Activated CD8-positive, alpha-beta memory T cell treated with anti-CD3 and anti-CD28 coated beads for 1 hour (primary cell): Measurements from ENCODE around the gene KLK1.
"Not testable (repeated sequence)": the region's sequence is repeated elsewhere in the genome, so short reads cannot be mapped to it uniquely, and the experiment has no call there.

ENCODE experiments used
- DNase-seq, 2 donors: peaks; one replicate each; pipeline ENCODE4 v3.0.0-alpha.2; 2020; ENCODE audit warnings: low read depth in 1 of 2; ENCODE audit errors: extremely low read depth in 1 of 2

Gene KLK1

DNA sequence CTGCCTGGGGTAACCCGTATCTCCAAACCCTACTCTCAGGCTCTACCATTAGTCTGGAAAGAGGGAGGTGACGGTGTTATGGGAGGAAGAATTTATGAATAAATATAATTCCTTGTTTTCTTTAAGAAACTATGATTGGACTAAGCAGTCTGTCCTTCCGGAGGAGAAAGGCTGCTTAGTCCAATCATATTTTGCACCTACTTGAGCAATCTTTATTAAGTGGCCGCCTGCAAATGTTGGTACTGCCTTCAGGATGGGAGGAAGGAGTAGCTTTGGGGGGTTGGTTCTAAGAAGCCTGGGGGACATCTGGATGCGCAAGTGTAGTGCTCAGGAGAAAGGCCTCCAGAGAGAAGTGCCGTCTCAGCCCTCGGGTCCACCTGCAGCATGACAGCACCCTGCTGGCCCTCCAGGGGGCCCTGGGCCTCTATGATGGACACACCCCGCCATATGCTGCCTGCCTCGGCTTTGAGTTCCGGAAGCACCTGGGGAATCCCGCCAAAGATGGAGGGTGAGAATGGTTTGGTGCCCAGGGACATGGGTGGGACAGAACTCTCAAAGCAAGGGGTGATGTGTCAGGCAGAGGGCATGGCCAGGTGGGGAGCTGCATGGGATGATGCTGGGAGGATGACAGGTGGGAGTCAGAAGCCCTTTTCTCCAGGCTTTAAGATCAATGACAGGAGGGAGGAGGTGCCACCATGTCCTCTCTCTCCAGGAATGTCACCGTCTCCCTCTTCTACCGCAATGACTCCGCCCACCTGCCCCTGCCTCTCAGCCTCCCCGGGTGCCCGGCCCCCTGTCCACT, 29.3 kb downstream of the KLK1 start:
- no peak for DNase-seq

DNA sequence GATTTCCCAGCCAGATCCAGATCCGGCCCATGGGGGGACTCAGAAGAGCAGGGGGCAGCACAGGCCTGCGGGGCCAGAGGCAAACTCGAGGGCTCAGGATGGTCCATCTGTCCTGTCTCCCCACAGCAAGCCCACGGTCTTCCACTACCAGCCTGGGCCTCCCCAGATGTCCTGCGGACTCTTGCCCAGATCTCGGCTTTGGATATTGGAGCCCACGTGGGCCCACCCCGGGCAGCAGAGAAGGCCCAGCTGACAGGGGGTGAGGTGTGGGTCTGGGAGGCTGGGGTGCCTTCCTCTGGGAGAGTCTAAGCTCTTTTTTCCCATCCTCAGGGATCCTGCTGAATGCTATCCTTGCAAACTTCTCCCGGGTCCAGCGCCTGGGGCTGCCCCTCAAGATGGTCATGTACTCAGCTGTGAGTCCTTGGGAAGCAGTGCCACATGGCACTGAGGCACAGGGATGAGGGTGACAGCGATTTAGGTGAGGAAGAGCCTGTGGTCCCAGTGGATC, 30.0 kb downstream of the KLK1 start:
- DNase-seq = no peak

DNA sequence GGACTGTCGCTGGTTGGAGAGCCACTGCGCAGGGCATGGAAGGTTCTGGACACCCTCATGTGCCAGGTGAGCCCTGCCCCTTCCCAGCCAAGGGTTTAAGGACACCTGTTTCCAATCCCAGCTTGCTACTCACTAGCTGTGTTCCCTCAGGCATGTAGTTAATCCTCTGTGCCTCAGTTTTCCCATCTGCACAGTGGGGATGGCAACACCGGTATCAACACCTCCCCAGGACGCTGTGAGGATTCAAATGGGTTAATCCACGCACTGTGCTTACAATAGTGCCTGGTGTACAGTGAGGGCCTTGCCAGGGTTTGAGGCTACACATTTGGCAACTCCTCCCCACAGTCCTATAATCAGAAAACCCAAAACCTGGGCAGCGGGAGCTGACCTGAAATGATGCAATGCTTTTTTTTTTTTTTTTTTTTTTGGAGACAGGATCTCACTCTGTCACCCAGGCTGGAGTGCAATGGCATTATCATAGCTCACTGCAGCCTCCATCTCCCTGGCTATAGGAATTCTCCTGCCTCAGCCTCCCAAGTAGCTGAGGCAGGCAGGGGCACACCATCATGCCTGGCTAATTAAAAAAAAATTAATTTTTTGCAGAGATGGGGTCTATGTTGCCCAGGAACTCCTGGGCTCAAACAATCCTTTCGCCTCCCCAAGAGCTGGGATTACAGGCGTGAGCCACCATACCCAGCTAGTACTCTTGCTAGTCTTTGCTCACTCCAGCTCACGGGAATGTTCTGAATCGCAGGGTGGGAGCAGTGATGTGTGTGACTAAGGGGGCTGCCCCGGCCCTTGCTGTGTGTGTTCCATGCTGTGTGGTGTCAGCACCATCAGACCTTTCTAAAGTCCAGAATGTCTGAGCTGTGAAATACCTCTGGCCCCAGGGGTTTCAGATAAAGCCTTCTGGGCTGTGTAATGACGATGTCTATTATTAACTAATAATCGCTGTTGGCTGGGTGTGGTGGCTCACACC, 31.0 kb downstream of the KLK1 start:
- DNase-seq = no peak

DNA sequence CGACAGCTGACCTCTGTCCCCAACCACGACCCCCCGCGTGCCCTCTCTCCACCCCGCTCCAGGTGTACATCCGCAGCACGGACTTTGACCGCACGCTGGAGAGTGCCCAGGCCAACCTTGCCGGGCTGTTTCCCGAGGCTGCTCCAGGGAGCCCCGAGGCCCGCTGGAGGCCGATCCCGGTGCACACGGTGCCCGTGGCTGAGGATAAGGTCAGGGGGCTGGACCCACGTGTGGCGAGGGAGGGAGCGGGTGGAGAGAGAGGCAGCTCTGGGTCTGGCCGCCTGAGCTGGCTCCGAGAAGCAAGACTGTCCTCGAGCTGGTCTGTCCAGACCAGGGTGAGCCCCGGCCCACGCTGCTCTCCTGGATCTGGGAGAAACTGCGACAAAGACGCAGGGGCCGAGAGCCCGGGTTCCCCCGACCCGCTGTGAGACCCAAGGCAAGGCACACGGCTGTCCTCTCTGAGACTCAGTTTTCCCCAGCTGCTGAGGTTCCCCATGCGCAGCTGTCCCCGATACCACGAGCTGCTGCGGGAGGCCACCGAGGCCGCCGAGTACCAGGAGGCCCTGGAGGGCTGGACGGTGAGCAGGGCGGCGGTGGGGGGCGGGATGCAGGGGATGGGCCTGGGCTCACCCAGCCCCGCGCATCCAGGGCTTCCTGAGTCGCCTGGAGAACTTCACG, 31.9 kb downstream of the KLK1 start:
- no peak for DNase-seq

DNA sequence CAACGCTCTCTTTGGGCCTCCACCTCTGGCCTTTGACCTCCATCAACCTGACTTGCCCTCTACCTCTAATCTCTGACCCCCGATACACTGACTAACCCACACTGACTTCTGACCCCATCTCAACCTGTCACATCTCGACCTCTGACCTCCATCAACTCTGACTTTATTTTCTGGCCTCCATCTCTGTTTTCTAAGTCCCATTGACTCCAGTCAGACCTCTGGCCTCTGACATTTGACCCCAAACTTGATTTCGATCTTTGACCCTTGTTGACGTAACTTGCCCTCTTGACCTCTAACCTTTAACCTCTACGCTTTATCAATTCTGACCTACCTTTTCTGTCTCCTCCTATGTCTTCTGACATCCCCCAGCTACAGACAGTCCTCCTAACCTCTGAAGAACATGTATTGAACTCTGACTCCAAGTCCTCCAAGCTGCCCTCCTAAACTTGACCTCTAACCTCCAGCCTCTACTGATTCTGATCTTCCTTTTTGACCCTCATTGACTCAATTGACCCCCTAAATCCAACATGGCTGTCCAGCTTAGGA, 32.6 kb downstream of the KLK1 start:
- DNase-seq = no peak

DNA sequence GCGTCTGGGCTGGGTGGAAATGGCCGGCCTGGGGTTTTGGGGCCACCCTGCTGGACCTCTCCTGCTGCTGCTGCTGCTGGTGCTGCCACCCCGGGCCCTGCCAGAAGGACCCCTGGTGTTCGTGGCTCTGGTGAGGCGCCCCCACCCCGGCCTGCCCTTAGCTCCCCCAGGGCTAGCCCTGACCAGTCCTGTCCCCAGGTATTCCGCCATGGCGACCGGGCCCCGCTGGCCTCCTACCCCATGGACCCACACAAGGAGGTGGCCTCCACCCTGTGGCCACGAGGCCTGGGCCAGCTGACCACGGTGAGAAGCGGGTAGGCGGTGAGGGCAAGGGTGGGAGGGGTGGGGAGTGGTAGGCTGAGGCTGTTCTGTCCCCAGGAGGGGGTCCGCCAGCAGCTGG, 33.2 kb downstream of the KLK1 start, which contains the start of gene ACP4:
Gene ACP4 (plus strand): TSS at position 20 of the 400 bp plus-strand sequence. CDS start 0 bp downstream, at position 20.
- DNase-seq = no peak

DNA sequence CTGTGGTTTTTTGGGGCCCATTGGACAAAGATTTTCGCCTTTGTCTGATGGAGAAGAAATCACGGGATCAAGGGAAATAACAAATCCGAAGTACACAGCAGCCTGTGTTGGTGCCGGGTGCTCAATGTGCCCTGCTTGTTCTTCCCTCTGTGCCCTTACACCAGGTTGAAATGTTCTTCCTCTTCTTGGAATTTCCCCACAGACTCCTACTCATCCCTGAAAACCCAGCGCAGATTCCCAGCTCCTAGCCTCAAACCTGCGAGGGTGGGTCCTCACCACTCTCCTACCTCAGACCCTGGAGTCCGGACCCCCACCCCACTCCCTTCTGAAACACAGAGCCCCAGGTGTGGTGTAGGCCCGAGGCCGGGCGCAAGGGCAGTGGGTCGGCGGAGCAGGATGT, 38.3 kb downstream of the KLK1 start:
- DNase-seq = no peak

DNA sequence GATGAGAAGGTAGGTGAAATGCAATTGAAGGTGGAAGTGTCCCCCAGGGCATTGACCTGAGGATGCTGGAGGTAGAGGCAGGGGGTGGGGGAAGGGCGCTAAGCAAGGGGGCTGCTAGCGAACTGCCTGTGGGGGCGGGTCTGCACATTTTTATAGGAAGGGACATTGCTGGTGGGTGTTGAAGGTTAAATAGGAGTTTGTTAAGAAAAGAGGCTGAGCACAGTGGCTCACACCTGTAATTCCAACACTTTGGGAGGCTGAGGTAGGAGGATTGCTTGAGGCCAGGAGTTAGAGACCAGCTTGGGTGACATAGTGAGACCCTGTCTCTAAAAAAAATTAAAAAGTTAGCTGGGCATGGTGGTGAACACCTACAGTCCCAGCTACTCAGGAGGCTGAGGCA, 38.9 kb downstream of the KLK1 start:
- DNase-seq = no peak

DNA sequence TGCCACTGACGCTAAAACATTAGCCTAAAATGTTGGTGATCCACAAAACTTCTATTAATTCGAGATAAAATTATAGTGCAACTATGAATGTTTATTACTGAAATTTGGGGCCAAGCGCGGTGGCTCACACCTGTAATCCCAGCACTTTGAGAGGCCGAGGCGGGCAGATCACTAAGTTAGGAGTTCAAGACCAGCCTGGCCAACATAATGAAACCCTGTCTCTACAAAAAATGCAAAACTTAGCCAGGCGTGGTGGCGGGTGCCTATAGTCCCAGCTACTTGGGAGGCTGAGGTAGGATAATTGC, 39.8 kb downstream of the KLK1 start:
- DNase-seq = not testable (repeated sequence)

DNA sequence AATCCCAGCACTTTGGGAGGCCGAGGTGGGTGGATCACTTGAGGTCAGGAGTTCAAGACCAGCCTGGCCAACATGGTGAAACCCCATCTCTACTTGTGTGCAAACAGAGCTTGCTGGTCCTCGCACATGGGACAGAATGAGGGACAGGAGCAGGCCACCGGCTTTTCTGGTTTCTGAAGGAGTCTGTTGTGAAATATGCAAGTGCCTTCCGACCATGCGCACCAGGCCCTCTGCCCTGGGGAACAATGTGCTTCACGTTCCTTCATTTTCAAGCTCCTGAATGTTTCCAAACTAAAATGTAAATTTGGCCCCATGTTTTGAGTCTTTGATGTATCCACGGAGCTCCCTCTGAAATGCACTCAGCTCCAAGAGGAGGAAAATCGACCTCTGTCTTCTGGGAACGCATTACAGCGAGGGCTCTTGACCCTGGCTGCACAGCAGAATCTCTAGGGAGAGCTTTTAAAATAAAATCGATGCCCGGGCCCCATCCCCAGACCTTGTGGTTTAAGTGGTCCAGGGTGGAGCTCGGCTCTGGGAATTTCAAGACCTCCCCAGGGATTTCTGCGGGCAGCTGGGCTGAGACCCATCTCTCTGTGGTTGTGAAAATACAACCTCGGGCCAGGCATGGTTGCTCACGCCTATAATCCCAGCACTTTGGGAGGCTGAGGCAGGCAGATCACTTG, 42.7 kb downstream of the KLK1 start:
- DNase-seq = no peak

DNA sequence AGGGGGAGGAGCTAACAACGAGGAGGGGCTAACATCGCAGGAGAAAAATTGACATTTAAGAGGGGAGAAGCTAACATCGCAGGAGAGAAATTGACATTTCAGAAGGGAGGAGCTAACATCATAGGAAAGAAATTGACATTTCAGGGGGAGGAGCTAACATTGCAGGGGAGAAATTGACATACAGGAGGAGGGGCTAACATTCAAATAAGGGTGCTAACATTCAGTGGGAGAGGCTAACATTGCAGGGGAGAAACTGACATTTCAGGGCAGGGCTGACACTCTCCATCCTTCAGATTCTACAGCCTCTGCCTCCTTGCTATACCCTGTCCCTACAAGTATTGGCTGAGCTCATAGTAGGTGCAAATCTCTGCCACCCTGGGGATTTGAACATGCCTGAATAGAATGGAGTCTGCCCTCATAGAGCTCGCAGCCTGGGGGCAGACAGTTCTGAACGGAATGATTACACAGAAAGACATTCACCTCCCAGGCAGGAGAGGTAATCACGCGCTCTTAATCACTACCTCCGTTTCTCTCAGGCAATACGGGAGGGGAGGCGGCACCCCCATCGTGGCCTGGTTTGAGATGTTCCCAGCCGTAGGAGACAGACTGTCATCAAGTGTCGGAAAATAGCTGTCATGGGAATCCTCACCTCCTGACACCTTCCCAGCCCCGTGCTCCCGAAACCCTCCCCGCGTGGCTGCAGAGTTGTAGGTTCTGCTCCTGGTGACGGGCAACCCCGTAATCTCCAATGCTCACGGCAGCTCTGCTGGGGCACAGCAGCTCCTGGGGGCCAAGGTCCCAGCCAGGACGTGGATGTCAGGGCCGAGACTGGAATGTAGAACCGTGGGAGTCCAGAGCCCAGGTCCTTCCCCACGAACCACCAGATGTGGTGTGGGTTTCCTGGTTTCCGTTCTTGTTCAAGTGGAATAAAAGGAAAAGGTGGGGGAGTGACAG, 43.8 kb downstream of the KLK1 start:
- DNase-seq = no peak

DNA sequence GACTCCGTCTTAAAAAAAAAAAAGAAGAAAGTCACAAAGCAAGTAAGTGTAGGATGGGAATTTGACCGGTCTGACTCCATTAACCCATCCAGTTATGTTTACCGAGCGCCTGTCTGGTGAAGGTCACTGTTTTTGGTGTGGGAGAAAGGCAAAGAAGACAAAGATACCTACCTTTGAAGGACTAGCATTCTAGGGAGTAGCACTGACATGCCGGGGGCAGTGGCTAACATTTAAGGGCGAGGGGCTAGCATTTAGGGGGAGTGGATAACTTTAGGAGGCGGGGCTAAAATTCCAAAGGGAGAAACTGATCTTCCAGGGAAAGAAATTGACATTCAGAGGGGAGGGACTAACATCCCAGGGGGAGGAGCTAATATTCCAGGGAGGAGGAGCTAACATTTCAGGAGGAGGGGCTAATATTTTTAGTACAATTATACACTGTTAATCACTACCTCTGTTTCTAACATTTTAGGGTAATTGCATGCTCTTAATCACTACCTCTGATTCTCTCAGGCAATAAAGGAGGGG, 44.6 kb downstream of the KLK1 start:
- no peak for DNase-seq

DNA sequence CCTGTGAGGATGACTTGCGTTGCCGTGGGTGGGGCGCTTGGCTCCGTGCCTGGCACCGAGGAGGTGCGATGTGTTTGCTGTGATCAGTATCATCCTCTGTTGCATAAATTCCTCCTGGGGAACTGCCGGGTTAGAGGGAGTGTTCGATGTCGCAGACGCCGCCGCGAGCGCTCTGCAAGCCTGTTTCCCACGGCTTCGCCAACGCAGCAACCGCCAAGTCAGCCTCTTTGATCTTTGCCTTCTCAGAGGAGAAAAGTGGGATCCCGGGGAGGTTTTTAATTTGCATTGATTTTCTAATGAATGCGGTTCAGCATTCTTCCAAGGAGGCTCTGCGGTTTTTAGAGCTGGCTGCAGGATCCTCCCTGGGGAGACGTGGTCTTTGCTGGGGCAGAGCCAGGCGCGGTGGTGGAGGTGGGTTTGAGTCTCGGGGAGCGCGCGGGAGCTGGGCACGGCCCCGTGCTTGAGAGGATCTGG, 45.7 kb downstream of the KLK1 start:
- DNase-seq = no peak

DNA sequence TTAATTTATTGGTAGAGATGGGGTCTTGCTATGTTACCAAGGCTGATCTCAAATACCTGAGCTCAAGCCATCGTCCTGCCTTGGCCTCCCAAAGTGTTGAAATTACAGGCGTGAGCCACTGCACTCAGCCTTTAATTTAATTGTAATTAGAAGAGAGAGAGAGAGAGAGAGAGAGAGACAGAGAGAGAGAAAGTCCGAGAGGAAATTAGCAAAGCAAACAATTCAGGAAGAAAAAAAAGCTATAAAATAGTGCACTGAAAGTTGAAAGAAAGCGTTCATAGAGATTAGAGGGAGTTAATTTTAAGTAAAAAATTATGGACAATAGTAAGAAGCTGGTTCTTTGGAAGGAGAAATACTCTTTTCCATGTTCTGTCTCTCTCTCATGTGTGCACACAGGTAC, 46.3 kb downstream of the KLK1 start:
- no peak for DNase-seq

DNA sequence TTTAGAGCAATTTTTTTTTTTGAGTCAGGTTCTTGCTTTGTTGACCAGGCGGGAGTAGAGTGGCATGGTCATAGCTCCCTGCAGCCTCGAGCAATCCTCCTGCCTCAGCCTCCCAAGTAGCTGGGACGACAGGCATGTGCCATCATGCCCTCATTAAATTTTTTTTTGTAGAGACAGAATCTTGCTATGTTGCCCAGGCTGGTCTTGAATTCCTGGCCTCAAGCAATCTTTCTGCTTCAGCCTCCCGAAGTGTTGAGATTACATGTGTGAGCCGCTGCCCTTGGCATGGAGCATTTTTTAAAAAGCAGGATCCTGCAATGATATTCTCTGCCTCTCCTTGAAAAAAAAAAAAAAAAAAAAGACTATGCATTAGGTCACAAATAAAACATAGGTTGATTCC, 47.5 kb downstream of the KLK1 start:
- no peak for DNase-seq

DNA sequence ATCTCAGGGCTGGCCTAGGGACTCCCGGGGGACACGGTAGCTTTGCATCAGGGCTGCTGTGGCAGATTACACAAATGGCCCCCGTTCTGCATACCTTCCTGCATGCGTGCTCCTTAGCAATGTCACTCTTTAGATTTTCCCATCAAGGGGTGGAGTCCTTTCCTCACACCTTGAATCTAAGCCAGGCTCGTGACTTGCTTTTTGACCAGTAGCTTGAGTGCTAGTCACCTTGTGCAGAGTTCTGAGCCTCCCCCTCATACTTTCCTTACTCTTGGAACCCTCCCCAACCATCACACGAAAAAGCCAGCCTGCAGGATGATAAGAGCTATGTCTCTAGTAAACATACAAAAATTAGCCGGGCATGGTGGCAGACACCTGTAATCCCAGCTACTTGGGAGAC, 50.1 kb downstream of the KLK1 start:
- DNase-seq = not testable (repeated sequence)

DNA sequence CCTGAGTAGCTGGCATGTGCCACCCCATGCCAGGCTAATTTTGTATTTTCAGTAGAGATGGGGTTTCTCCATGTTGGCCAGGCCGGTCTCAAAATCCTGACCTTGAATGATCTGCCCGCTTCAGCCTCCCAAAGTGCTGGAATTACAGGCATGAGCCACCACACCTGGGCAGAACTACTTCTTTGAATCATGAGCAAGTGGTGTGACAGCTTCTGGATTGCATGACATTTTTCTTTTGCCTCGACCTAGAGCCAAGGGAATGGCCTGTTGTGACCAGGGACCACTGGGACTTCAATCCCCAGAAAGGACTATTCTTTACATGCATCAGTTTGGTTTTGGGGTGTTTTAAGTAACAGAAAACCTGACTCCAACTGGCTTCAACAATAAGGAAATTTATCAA, 50.7 kb downstream of the KLK1 start:
- not testable (repeated sequence) for DNase-seq

DNA sequence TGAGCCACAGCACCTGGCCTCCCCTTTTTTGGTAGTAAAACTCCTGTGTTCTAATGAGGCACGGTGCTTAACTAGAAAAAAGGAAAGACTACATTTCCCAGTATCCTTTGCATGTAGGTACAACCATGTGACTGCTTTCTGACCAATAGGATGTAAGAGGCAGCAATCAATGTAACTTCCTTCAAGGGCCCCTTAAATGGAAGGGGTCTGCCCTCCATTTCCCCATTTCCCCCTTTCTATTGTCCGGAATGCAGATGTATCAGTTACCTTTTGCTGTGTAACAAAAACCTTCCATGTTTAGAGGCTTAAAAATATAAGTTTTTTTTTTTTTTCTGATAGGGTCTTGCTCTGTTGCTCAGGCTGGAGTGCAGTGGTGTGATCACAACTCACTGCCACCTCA, 51.1 kb downstream of the KLK1 start:
- no peak for DNase-seq

DNA sequence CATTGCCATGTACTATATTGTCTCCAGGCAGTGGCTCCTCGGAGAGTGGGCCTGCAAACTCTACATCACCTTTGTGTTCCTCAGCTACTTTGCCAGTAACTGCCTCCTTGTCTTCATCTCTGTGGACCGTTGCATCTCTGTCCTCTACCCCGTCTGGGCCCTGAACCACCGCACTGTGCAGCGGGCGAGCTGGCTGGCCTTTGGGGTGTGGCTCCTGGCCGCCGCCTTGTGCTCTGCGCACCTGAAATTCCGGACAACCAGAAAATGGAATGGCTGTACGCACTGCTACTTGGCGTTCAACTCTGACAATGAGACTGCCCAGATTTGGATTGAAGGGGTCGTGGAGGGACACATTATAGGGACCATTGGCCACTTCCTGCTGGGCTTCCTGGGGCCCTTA, 52.7 kb downstream of the KLK1 start:
- no peak for DNase-seq
